H9 (cell line): ENCODE measurements around the gene NAMPT. TPM values are rescaled to one million over a fixed set of nuclear protein-coding genes. Genes with fewer than 3 reads are reported as not detected.

Experiments
- DNase-seq: peaks from one replicate; pipeline ENCODE4 v3.0.0-alpha.2; 2017
- H2AFZ ChIP-seq: one replicate; pipeline ENCODE4 v1.6.1; 2013; ENCODE audit warnings: mild to moderate bottlenecking, low read length, control low read depth, moderate library complexity
- H2AK5ac ChIP-seq: 2 replicates; pipeline ENCODE4 v1.6.1; 2013; ENCODE audit warnings: low read length, control low read depth, mixed read lengths; ENCODE audit not compliant: insufficient read length
- H2BK120ac ChIP-seq: one replicate; pipeline ENCODE4 v1.6.1; 2013; ENCODE audit warnings: low read depth, mild to moderate bottlenecking, low read length, control low read depth, inconsistent platforms; ENCODE audit not compliant: poor library complexity, severe bottlenecking
- H2BK12ac ChIP-seq: 2 replicates; pipeline ENCODE4 v1.6.1; 2013; ENCODE audit warnings: low read length, control low read depth, mixed read lengths, low read depth; ENCODE audit not compliant: insufficient read length
- H2BK15ac ChIP-seq: 2 replicates; pipeline ENCODE4 v1.6.1; 2013; ENCODE audit warnings: low read depth, low read length, control low read depth
- H2BK20ac ChIP-seq: one replicate; pipeline ENCODE4 v1.6.1; 2013; ENCODE audit warnings: low read depth, mild to moderate bottlenecking, low read length, control low read depth, inconsistent platforms; ENCODE audit not compliant: poor library complexity, severe bottlenecking
- H2BK5ac ChIP-seq: 2 replicates; pipeline ENCODE4 v1.6.1; 2013; ENCODE audit warnings: low read length, control low read depth, mixed read lengths; ENCODE audit not compliant: insufficient read length
- H3K14ac ChIP-seq: 2 replicates; pipeline ENCODE4 v1.6.1; 2013; ENCODE audit warnings: low read length, control low read depth; ENCODE audit not compliant: insufficient read depth
- H3K18ac ChIP-seq: 2 replicates; pipeline ENCODE4 v1.6.1; 2013; ENCODE audit warnings: low read depth, mild to moderate bottlenecking, mixed read lengths, low read length, control low read depth; ENCODE audit not compliant: insufficient read length
- H3K23ac ChIP-seq: 2 replicates; pipeline ENCODE4 v1.6.1; 2013; ENCODE audit warnings: low read length, control low read depth, mixed read lengths, low read depth; ENCODE audit not compliant: insufficient read length
- H3K23me2 ChIP-seq: 2 replicates; pipeline ENCODE4 v1.6.1; 2013; ENCODE audit warnings: low read depth, mild to moderate bottlenecking, mixed read lengths, low read length, control low read depth; ENCODE audit not compliant: insufficient read length, poor library complexity, severe bottlenecking
- H3K27ac ChIP-seq: 2 replicates; pipeline ENCODE4 v1.5.1; 2013; ENCODE audit warnings: low read length, control low read depth, mixed read lengths, low read depth; ENCODE audit not compliant: insufficient read length
- H3K27me3 ChIP-seq: 2 replicates; pipeline ENCODE4 v1.6.1; 2013; ENCODE audit warnings: low read length, control low read depth, inconsistent platforms; ENCODE audit not compliant: insufficient read depth
- H3K4ac ChIP-seq: 2 replicates; pipeline ENCODE4 v1.6.1; 2013; ENCODE audit warnings: low read depth, mild to moderate bottlenecking, control low read depth, inconsistent platforms, low read length, moderate library complexity
- H3K4me1 ChIP-seq: 2 replicates; pipeline ENCODE4 v1.6.1; 2013; ENCODE audit warnings: low read length, control low read depth, inconsistent platforms; ENCODE audit not compliant: insufficient read depth
- H3K4me2 ChIP-seq: 2 replicates; pipeline ENCODE4 v1.6.1; 2013; ENCODE audit warnings: low read length, control low read depth, mixed read lengths; ENCODE audit not compliant: insufficient read length, insufficient read depth
- H3K56ac ChIP-seq: 2 replicates; pipeline ENCODE4 v1.6.1; 2013; ENCODE audit warnings: low read depth, mild to moderate bottlenecking, mixed read lengths, low read length, control low read depth; ENCODE audit not compliant: insufficient read length
- H3K79me1 ChIP-seq: 2 replicates; pipeline ENCODE4 v1.6.1; 2013; ENCODE audit warnings: low read depth, mild to moderate bottlenecking, moderate library complexity, low read length, control low read depth, inconsistent platforms; ENCODE audit not compliant: insufficient read depth, poor library complexity, severe bottlenecking
- H3K79me2 ChIP-seq: 2 replicates; pipeline ENCODE4 v1.6.1; 2013; ENCODE audit warnings: low read length, control low read depth, inconsistent platforms; ENCODE audit not compliant: insufficient read depth
- H3K9ac ChIP-seq: 2 replicates; pipeline ENCODE4 v1.6.1; 2013; ENCODE audit warnings: low read length, control low read depth, mixed read lengths; ENCODE audit not compliant: insufficient read length; ENCODE audit errors: extremely low read depth
- H3K9me3 ChIP-seq: one replicate; pipeline ENCODE4 v1.6.1; 2013; ENCODE audit warnings: low read depth, low read length, inconsistent platforms; ENCODE audit not compliant: control insufficient read depth
- H3T11ph ChIP-seq: one replicate; pipeline ENCODE4 v1.6.1; 2013; ENCODE audit warnings: mild to moderate bottlenecking, low read length, control low read depth, inconsistent platforms
- H4K20me1 ChIP-seq: one replicate; pipeline ENCODE4 v1.6.1; 2013; ENCODE audit not compliant: control insufficient read depth, insufficient read length, insufficient read depth
- H4K5ac ChIP-seq: 2 replicates; pipeline ENCODE4 v1.6.1; 2013; ENCODE audit warnings: low read depth, mild to moderate bottlenecking, mixed read lengths, low read length, control low read depth; ENCODE audit not compliant: insufficient read length
- H4K8ac ChIP-seq: replicated peaks from 2 replicates; pipeline ENCODE4 v1.6.1; 2013; ENCODE audit warnings: low read length, control low read depth, mixed read lengths, low read depth; ENCODE audit not compliant: insufficient read length
- H4K91ac ChIP-seq: 2 replicates; pipeline ENCODE4 v1.6.1; 2013; ENCODE audit warnings: low read depth, mild to moderate bottlenecking, moderate library complexity, mixed read lengths, low read length, control low read depth; ENCODE audit not compliant: insufficient read length
- H3K27ac Mint-ChIP-seq, 3 experiments: 2 replicates in 2 of 3; 3 replicates in 1 of 3; pipeline ENCODE4 v1.8.0; 2020 to 2021; ENCODE audit warnings: mixed read lengths in 3 of 3, mild to moderate bottlenecking in 1 of 3, moderate library complexity in 1 of 3
- H3K27me3 Mint-ChIP-seq: 2 replicates; pipeline ENCODE4 v1.8.0; 2021; ENCODE audit warnings: low read depth, mild to moderate bottlenecking, moderate library complexity, mixed read lengths
- H3K36me3 Mint-ChIP-seq, 3 experiments: 2 replicates in 2 of 3; 3 replicates in 1 of 3; pipeline ENCODE4 v1.8.0; 2020 to 2021; ENCODE audit warnings: low read depth in 3 of 3, mixed read lengths in 3 of 3; ENCODE audit not compliant: insufficient read depth in 1 of 3
- H3K4me1 Mint-ChIP-seq, 2 experiments: 2 replicates each; pipeline ENCODE4 v1.8.0; 2020; ENCODE audit warnings: mixed read lengths in 2 of 2
- H3K4me3 Mint-ChIP-seq, 2 experiments: 2 replicates in 1 of 2; 3 replicates in 1 of 2; pipeline ENCODE4 v1.8.0; 2020 to 2021; ENCODE audit warnings: mild to moderate bottlenecking in 2 of 2, mixed read lengths in 2 of 2, moderate library complexity in 1 of 2
- H3K9me3 Mint-ChIP-seq, 2 experiments: 2 replicates in 1 of 2; 3 replicates in 1 of 2; pipeline ENCODE4 v1.8.0; 2020; ENCODE audit warnings: mild to moderate bottlenecking in 2 of 2, mixed read lengths in 2 of 2, moderate library complexity in 1 of 2
- WGBS: extraction: QIAGEN DNeasy Blood & Tissue Kit; methylation state at CpG from one replicate; pipeline ENCODE4 v1.1.7; 2013; ENCODE audit warnings: missing lambda C conversion rate, low lambda C conversion rate, mixed read lengths; ENCODE audit not compliant: insufficient read length; ENCODE audit errors: extremely low coverage; 5-methylcytosine and 5-hydroxymethylcytosine counted together
- total RNA-seq: library from RNA; stranded (reverse); gene quantifications from 2 replicates; pipeline ENCODE4 v1.2.1, GENCODE V29; 2021
- TF ChIP-seq, protein P1 (sequence below): fragments of 200-600 bp; sonication (generic); conservative IDR thresholded peaks from 3 replicates; pipeline ENCODE4 v1.8.0; 2021; ENCODE audit warnings: antibody characterized with exemption, mild to moderate bottlenecking

NAMPT gene
- total RNA-seq, 1 experiment from 2014 or later = 83.5 TPM

DNA sequence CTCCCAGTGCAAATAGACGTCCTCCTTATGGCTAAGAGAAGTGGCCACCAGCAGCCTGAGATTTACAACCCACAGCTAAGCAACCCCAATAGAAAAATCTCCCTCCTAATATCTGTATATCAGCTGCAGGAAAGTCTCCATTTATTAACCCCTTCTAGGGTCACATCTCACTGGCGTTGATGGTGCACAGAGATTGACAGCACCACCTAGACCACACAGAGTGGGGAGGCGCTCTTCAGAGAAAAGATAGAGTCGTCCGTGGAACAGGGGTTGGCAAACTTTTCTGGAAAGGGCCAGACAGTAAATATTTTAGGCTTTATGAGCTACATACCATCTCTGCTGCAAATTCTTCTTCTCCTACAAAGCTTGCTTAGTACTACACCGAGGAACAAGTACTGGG, 60.0 kb downstream of the NAMPT start:
- no peak overlapping the region for H3K27ac Mint-ChIP-seq
- Histone ChIP-seq H3K14ac (no peak overlapping the region), H3K56ac (no peak overlapping the region), H3K27me3 (no peaks in the 10 kb centered on the region), H3K79me2 (no peaks in the 10 kb centered on the region), H2AK5ac (no peak overlapping the region), H2AFZ (no peak overlapping the region), H2BK20ac (no peak overlapping the region), H2BK12ac (no peak overlapping the region), H2BK5ac (no peak overlapping the region), H4K91ac (no peak overlapping the region), H4K20me1 (no peaks in the 10 kb centered on the region), H3K4ac (no peak overlapping the region), H2BK15ac (no peak overlapping the region), H3T11ph (no peak overlapping the region), H3K4me1 (no peaks in the 10 kb centered on the region), H3K23ac (no peak overlapping the region), H3K27ac (no peak overlapping the region), H3K79me1 (no peaks in the 10 kb centered on the region), H4K5ac (no peak overlapping the region), H3K18ac (no peak overlapping the region), H3K23me2 (no peaks in the 10 kb centered on the region), H4K8ac (no peak overlapping the region), H3K9ac (no peak overlapping the region), H2BK120ac (no peak overlapping the region), H3K4me2 (no peak overlapping the region), H3K9me3 (no peaks in the 10 kb centered on the region)
- no CpG with 5 or more reads among the region's 6 CpGs for WGBS
- H3K4me1 Mint-ChIP-seq = peaks cover 8 to 14% of the 10 kb centered on the region in 2 experiments
- H3K9me3 Mint-ChIP-seq = peaks cover 0 to 2% of the 10 kb centered on the region in 2 experiments; a peak in 1 of 5 replicates
- H3K36me3 Mint-ChIP-seq = no peaks in the 10 kb centered on the region; a peak in 1 of 7 replicates
- no peaks in the 10 kb centered on the region for H3K27me3 Mint-ChIP-seq
- no peak overlapping the region for H3K4me3 Mint-ChIP-seq
- TF ChIP-seq, protein P1, sequence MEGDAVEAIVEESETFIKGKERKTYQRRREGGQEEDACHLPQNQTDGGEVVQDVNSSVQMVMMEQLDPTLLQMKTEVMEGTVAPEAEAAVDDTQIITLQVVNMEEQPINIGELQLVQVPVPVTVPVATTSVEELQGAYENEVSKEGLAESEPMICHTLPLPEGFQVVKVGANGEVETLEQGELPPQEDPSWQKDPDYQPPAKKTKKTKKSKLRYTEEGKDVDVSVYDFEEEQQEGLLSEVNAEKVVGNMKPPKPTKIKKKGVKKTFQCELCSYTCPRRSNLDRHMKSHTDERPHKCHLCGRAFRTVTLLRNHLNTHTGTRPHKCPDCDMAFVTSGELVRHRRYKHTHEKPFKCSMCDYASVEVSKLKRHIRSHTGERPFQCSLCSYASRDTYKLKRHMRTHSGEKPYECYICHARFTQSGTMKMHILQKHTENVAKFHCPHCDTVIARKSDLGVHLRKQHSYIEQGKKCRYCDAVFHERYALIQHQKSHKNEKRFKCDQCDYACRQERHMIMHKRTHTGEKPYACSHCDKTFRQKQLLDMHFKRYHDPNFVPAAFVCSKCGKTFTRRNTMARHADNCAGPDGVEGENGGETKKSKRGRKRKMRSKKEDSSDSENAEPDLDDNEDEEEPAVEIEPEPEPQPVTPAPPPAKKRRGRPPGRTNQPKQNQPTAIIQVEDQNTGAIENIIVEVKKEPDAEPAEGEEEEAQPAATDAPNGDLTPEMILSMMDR = no peak
- DNase-seq = no peak
